ENCODE results near the gene RIMBP2.

Gene RIMBP2

GRCh38 chr12:130477701-130478100 is 238.4 kb downstream of the RIMBP2 start:
- DNase-seq: no peak

DNA sequence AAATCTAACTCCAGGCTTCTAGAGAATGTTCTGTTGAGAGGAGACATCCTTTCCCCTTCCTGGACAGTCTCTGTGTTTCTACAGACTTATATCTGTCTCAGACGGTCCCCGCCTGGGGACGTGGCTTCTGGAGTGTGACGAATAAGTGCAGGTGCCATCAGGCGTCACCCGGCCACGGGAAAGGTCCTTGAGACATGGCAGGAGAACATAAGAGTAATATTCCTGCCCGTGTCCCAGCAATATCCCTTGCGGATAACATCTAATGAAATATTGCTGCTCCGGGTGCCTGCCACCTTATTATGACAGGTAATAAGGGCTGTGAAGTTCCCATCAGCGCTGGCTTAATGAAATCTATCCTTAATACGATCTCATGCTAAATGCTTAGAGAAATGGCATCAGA is 238.8 kb downstream of the RIMBP2 start:
- DNase-seq: no peak

GRCh38 chr12:130476451-130477135 is 239.5 kb downstream of the RIMBP2 start:
- DNase-seq: no peak

DNA sequence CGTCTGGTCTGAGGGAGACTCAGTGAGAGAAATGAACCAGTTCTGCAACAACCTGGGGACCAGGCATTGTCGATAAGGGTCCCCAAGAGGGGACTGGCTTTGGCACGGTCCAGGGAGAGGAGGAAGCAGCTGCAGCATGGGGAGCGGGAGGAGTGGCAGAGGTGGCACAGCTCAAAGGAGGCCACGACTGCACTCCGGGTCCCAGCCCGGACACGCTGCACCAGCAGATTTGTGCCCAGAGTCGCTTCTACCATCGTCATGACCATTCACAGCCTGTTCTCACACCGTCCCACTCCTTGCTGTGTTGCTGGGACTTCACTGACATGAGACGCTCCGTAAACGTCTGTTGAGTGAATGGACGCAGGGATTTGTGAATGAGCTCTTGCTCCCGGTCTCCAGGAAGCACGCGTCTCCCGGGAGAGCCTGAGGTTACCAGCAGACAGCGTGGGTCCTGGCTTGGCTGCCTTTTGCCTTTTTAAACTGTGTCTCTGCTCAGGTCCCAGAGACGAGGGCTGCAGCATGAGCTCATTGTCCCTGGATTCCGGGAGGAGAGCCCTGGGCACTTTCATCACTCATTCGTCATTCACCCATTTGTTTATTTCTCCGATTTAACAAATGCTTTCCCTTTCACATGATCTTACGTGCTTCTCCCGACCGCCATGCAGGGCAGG is 241.4 kb downstream of the RIMBP2 start:
- no peak for DNase-seq

DNA sequence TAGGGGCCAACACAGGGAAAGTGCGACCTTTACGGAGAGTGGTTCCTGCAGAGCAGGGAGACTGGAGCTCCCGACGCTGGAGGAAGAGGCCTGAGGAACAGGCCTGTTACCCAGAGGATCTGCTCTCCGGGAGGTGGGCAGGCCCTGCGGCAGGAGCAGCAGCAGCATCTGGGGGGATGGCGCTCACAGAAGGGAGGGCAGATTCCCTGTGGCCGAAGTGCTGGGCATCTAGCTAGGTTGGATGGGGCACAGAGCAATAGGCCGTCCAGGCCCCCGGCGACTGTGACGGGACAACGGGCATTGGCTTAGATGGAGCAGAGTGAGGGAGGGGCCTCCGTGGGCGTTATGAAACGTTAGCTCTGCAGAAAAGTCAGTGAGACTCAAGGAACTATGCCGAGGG is 242.8 kb downstream of the RIMBP2 start:
- no peak for DNase-seq

GRCh38 chr12:130470969-130471368 is 245.1 kb downstream of the RIMBP2 start:
- DNase-seq: no peak

DNA sequence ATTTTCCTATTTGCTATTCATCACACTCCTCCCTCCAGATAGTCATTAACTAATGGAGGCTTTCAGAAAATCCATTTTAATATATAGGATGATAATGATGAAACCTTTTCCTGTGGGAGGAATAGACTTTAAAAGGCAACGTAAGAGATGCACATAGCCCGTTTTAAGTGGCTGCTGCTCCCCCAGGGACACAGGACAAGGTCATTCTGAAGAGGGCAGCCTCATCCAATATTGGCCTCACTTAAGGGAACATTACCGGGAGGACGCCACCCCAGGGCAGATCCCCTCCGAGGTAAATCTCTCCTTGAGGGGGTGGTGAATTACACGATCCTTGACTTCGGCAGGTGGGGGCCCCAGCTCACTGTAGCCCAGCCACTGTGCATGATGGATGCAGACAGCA is 246.5 kb downstream of the RIMBP2 start:
- no peak for DNase-seq

DNA sequence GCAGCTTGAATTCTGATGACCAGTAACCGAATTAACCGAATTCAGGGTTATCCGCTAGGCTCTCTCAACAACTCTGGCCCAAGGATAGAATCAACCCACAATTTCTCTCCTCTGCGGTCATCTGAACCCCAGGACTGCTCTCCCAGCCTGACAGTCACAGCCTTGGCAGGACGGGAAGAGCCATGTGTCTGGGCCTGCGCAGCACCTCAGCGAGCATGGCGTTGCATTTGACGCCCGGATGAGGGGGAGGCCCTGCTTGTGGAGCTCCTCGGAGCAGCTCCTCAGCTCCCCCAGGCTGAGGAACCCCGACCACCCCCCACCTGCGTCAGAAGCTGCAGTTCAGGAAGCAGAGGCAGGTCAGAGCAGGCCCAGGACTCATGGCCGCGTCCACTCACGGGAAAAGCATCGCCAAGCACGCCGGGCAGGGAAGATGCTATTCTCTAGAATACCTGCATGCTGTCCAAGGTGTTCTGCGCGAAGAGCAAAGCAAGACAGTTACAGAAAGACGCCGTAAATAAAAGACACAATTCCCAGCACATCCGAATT is 247.3 kb downstream of the RIMBP2 start:
- no peak for DNase-seq

DNA sequence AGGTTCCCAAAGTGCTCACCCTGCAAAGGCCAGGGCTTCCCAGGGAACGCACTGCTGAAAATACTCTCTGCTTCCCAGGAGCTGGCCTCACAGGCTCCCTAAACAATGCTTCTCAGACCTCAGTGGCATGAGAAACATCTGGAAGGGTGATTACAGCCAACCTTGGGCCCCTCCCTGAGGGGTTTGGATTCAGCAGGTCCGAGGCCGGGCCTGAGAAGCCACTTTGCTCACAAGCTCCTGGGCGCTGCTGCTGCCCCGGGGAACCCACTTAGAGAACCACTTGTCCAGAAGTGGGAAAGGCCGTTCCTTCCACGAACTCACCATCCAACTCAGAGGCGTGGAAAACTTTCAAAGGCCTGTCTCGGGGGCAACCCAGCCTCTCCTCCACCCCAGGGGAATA is 247.9 kb downstream of the RIMBP2 start:
- no peak for DNase-seq

DNA sequence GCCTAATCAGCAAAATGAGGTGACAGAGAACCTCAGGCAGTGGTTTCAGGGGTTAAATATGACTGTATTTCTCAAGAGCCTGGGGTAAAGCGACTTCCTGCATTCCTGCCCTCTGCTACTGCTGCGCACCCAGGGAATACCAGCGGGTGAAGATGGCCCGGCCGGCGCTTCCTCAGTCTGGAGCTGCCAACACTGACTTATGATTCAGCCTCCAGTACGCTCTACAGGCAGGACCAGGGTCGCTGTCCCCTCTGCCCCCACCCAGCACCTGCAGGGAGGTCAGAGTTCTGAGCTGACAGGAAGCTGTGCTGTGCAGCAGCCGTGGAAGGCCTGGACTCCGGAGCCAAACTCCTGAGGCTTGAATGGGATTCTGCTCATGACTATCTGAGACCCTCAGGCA is 250.5 kb downstream of the RIMBP2 start:
- no peak for DNase-seq

GRCh38 chr12:130465046-130465445 is 251.1 kb downstream of the RIMBP2 start:
- no peak for DNase-seq

DNA sequence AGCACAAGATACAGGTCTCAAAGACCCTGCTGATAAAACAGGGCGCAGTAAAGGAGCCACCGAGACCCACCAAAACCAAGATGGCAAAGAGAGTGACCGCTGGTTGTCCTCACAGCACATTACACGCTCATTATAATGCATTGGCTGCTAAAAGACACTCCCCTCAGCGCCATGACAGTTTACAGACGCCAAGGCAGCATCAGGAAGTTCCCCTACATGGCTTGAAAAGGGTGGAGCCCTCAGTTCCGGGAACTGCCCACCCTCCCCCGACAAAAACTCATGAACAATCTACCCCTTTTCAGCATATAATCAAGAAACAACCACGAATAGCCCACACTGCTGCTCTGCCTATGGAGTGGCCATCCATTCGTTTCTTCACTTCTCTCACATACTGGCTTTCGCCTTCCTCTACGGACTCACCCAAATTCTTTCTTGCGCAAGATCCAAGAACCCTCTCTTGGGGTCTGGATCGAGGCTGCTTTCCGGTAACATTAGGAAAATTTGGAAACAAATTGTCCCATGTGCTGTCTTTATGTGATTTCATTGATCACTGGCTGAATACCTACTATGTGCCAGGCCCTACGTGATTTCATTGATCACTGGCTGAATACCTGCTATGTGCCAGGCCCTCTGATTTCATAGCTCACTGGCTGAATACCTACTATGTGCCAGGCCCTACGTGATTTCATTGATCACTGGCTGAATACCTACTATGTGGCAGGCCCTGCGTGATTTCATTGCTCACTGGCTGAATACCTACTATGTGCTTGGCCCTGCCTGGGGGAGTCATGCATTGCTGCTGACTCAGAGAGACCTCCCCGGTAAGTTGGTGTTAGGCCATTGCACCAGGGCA is 252.1 kb downstream of the RIMBP2 start:
- DNase-seq: no peak

GRCh38 chr12:130463275-130463658 is 252.8 kb downstream of the RIMBP2 start:
- no peak for DNase-seq

- no peak for DNase-seq
These were observed 253.4 kb downstream of the RIMBP2 start for GRCh38 chr12:130462558-130463274.

- no peak for DNase-seq
These were observed 254.1 kb downstream of the RIMBP2 start for GRCh38 chr12:130461839-130462557.

- DNase-seq: no peak
These were observed 254.7 kb downstream of the RIMBP2 start for GRCh38 chr12:130461447-130461815.

GRCh38 chr12:130460611-130461446 is 255.3 kb downstream of the RIMBP2 start:
- no peak for DNase-seq

- DNase-seq: no peak
These were observed 256.2 kb downstream of the RIMBP2 start for GRCh38 chr12:130459916-130460315.

DNA sequence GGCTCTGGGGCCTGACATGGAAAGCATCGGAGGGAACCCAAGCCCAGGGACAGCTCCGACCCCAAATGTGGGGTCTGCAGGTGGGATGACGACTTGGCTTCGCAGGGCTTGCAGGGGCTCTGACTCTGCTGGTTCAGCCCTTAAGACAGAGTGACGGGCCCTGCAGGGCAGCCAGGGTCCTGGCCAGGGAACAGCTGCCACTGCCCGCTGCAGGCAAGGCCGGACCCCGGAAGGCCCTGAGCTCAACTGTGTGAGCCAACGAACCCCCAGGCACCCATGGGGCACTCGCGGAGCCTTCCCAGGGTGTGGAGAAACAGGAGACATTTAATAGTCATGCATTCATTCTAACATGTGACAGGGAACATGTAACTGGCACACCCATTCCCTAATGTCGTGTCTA is 257.8 kb downstream of the RIMBP2 start:
- no peak for DNase-seq

DNA sequence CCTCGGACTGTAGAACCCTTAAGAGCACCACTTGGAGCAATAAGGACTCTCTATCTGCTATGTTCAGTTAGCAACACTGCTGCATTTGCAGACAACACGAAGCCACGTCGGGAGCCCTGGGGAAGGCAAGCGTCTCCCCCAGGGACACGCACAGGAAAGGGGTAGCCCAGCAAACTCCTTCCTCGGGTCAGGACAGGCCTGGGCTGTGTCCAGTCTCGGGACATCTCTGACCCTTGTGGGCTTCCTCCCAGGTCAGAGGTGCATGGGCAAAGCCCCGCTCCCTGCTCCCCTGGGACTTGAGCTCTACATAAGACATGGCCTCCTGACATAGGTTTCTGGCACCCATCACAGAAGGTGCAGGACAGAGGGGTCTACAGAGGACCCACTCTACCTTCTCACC is 258.9 kb downstream of the RIMBP2 start:
- no peak for DNase-seq
